Nucleus accumbens (tissue), 56 donors: ENCODE measurements around the gene PDGFC.

Experiments used
- DNase-seq, 56 donors: peaks; one replicate each; lab custom pipeline; 2025; lab: John Stamatoyannopoulos, UW

PDGFC gene

DNA sequence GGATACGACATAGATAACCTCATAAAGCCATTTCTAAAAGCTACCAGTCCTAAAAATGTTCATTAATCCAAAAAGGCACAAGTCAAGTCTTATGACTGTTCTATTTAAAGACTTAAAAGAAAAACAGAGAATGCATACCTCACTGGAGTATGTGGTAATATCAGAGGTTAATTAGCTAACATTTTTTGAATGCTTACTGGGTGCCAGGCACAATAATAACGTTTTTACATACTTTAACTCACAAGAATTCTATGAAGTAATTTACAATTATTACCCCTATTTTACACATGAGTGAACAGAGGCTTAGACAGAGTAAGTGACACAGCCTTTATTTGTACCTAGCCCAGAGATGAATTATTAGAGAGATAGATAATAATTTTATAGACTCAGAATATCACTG, 207.5 kb downstream of the PDGFC start:
- no peak for DNase-seq

DNA sequence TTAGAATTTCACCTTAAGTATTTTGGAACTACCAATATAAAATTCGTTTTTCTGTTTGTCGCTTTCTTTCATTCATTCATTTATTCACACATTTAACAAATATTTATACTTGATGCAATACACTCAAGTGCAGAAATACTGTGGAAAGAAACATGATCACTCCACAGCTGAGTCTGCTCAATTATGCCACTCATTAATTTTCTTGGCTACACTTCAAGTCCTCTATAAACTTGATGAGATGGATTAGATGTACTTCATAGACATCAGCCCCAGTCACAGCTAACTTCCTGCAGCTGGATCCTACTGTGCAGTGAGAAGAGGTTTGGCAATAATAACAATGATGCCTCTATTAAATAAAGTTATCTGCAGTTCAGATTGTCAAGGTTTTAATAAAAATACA, 208.1 kb downstream of the PDGFC start:
- no peak for DNase-seq

DNA sequence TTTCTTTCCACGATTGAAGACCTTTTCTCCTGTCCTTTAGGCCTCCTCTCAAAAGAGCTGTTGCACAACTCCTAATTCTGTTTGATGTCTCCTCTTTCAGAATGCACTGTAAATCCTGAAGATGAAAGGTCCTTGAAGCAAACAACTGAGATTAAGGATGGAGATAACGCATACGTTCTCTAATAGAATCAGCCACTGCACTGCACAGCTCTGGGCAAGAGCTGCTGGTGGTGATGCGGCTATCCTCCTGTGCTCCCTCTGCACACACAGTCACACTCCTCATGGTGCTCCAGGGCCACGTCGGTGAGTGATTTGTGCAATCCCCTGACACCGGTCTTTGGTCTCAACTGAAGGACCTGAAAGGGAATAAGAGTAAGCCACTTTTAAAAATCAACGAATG, 208.7 kb downstream of the PDGFC start:
- no peak for DNase-seq

DNA sequence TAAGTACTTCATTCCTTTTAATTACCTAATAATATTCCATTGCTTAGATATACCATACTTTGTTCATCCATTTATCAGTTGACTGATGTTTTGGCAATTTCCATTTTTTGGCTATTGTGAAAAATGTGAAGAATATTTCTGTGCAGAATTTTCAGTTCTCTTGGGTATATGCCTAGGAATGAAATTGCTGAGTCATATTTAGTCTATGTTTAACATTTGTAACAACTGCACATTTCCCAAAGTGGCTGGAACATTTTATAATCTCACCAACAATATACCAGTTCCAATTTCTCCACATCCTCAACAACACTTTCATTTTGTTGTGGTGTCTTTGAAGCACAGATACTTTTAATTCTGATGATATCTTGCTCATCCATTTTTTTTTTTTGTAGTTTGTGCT, 215.5 kb downstream of the PDGFC start:
- no peak for DNase-seq

DNA sequence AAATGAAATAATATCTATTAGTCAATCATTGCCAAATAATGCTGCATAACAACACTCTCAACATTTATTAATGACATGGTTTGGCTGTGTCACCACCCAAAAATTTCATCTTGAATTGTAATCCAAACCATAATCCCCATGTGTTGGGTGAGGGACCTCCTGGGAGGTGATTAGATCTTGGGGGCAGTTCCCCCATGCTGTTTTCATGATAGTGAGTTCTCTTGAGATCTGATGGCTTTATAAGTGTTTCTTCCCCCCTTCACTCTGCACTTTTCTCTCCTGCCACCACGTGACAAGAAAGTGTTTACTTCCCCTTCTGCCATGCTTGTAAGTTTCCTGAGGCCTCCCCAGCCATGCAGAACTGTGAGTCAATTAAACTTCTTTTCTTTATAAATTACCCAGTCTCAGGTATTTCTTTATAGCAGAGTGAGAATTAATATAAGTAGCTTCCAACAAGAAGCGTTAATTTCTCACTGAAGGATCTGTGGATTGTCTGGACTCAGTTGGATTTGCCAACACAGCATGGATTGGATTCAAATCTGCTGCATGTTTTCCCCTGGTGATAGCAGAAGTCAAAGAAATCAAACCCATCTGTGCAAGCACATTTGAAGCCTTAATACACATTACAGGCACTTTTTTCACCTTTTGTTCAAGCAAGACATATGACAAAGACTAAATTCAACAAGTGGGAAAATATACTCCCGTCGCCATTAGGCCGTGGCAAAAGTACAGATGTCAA, 216.6 kb downstream of the PDGFC start:
- DNase-seq: no peak

DNA sequence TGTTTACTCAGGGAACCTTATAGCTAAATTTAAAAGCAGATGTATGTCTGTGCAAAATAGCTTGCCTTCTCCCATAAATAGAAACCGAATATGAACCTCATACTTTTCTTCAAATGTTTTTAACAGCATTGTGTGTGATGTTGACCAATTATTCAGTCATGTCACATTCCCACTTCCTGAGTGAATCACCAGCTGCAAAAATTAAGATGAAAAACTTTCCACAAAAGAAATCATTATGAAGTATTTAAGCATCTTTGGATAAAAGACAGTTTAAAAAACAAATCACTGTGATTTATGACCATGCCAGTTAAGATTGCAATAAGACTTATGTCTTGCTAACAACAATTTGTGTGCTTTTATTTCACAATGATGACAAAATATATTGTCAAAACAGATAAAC, 220.1 kb downstream of the PDGFC start:
- no peak for DNase-seq

DNA sequence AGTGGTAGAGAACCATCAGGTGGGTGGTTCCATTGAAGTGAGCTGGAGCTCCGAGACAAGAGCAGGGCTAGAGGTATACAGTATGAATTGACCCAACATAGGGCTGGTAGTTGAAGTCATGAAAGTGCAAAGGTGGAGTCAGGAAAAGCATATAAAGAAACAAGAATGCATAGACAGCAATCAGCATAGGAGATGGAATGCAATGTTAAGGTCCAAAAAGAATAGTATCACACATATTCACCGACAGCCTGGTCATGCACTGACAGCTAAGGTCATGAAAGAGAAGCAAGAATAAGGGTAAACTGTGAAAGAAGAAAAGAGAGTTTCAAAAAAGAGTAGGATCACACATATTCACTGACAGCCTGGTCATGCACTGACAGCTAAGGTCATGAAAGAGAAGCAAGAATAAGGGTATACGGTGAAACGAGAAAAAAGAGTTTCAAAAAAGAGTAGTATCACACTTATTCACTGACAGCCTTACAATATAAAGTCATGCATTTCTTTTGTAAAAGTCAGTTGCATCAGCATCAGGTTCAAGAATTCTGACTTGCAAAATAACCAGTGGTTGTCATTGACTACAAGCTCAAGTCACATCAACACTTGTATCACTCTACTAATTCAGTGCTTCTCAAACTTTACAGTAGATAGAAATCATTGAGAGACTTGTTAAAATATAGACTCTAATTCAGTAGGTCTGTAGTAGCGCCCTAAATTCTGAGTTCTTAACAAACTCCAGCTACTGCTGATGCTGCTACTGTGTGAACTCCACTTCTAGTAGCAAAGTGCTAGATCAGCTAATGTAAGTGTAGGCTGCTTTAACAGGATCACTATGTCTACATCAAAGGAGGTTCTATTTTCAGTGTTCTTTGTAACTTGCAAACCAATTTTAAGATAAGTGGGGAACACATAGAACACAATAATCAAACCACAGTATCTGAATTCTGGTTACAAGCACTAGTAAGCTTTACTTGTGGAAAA, 221.9 kb downstream of the PDGFC start:
- DNase-seq: no peak

DNA sequence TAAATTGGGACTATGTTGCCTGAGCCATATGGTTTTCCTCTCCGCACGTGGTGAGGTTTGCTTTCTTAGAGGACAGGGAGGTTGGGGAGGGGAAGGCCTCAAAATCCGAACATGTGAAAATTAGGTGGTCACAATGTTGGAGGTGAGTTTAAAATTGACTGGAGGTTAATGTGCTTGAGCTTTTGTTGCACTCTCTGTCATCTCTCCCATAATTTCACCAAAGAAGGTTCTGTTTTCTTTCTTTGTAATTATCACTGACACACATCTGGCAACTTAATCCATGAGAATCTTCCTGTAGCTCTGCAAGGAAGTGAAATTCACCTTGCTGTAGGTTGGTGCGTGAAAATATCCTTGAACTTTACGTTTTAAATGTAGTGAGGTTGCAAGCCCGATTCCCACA, 225.5 kb downstream of the PDGFC start:
- DNase-seq: no peak

DNA sequence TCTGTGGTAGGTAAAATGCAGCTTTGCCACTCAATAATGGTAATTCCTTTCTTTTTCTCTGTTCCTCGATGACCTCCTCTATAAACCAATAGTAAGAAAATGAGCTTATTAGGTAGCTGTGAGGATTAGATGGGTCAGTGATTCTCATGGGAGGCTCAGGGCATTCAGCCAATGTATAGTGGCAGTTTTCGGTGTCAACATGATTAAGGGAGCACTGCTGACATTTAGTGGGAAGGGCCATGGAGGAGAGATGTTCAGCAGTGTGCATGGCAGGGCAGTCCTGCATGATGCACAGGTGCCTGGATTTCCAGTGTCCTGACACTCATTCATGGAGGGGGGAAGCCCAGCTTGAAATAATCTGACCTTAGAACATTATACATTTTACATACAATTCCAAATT, 232.8 kb downstream of the PDGFC start:
- no peak for DNase-seq

DNA sequence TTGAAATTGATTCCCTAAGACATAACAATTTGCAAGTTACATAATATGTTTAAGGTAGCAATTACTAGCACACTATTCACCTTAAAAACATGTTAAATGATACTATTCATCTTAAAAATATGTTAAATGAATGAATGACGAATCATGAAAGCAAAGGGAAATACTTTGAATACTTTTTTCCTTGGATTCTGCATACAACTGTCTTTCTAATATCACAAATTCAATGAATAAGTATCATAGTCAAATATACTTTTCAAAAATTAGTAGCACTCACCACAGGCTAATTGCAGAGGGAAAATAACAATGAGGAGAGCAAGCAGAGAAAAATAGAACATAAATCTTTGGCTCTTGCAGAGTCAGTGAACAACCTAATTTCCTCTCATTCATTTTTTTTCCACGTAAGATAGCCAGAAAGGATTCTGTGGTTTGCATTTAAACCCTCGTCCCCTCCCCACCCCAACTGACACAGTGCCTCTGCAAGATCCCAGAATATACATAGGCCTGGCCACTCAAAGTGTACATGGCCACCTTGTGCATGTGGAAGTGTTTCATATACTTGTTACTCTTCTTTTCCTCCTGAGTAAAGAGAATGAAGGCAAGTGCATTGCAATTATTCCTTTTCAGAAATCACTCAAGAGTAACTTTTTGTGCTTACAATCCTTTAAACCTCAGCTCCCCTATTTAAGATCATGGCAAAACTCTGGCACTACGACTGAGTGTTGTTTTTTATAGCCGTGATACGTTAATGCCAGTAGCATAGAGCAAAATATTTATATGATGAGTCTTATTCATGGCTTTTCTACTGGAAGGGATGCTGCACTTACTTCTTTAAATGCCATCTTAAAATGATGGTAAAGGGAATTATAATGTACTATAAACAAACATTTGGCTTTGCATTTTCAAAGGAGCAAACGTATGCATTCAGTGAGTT, 236.4 kb downstream of the PDGFC start:
- DNase-seq: no peak

DNA sequence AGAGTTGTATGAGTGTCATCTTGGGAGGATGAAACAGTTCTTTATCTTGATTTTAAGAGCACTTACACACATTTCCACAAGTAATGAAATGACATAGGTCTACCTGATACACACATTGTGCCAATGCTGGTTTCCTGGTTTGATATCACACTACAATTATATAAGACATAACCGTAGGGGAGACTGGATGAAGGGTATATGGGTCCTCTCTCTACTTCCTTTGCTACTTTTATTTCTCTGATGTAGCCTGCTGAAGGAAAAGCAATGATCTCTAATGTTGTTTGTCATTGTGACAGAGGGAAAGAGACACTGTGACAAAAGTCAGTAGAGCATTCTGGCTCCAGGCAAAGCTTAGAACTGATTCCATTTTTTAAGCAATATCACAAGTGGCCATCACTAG, 238.0 kb downstream of the PDGFC start:
- no peak for DNase-seq

DNA sequence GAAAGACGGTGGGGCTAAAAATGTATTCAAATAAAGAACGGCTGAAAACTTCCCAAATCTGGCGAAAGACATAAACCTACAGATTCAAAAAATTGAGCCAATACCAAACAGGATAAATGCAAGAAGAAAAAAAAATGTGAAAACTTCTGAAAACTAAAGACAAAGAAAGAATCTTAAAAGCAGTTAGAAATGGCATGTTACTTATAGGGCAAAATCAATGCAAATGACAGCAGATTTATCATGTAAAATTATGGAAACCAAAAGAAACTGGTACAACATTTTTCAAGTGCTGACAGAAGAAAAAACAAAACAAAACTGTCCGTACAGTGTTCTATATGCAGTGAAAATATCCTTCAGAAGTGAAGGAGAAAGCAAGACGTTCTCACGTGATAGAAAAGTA, 239.0 kb downstream of the PDGFC start:
- DNase-seq: no peak

DNA sequence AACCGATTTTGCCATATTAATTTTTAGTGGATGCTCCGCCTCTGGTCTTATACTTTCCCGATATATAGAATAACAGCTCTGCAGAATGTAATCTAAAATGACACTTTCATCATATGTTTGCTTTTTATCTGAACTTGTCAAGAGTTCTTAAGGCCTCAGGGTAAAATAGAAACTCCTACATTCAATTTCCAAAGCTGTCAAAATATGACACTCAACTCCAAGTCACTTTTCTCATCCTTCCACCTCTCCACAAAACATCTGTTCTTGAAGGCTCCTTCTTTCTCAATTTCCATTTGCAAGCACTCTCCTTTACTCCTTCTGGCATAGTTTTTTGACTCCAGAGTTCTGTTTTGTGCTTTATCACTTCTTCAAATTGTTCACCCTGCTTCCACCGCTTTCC, 242.2 kb downstream of the PDGFC start:
- no peak for DNase-seq

DNA sequence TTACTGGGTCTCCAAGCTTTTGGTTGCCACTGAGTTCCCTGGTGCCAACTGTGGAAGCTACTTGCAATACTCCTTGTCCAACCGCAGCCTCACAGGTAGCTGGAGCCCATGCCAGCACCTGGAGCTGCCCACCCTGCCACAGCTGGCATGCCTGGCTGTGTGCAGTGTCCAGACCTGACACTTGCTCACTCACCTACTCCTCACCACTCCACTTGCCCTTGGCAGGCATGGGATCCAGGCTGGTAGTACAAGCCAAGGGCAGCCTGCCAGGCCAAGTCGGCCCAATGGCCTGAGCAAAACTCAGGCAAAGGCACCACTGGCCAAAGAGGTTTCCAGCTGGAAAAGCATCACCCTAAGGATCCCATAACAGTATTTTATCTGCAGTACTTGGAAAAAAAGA, 246.3 kb downstream of the PDGFC start:
- peak in 6 of 56 donors; percentile 5 to 32 (median 10) for DNase-seq

DNA sequence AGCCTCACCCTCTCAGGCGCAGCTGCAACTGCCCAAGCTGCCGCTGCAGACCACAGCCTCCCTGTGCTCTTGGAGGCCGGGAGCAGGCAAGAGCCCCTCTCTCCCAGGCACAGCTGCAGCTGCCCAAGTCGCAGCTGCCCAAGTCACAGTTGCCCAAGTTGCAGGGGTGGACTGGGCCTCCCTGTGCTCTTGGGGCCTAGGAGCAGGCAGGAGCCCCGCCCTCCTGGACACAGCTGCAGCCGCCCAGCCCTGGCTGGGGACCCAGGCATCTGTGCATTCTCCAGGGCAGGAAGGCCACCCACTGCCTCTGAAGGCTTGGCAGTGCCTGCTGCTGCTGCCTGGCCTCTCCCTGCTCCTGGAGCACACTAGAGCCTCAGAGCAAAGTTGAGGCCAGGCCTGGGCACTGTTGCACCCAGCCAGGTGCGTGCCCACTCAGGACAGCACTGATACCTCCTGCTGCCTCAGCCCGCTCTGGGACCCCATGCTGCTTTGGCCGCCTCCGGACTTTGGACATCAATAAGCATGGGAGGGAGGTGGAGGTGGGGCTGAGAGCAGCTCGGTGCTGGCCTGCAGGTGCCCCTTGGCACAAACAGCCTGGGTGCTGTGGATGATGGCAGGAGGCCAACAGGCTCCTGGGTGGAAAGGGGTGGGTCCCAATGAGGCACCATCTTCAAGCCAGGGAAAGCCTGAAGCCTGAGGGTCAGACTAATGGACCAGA, 247.5 kb downstream of the PDGFC start:
- no peak for DNase-seq

DNA sequence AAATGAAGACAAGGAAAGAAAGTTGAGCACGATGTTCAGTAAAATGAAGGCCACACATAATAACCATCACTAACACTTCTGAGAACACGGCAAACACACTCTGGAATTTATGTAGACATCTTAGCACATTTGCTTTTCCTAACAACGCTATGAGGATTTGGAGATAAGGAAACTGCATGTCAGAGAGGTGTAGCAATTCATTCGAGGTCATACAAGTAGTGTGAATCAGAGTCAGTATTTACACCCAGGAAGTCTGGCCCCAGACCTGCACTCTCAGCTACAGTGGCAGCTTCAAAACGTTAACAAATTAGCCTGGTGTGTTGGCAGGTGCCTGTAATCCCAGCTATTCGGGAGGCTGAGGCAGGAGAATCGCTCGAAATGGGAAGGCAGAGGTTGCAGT, 253.4 kb downstream of the PDGFC start:
- DNase-seq: no peak

DNA sequence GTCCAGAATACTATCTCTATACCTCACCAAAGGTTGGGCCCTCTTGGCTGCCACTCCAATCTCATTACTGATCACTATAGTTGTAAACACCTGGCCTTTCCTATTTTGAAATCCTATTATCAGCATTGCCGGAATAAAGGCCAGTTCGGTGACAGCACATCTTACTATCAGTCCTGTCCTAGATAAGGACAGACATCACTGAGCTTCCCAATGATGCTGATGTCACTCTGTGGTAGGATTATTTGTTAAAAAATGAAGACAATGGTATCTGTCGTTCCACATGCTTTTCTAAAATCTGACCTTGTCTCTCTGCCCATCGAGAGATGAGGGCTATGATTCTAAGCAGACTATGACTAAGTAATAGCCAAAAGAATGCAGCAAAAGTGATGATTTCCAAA, 260.4 kb downstream of the PDGFC start:
- no peak for DNase-seq
